BE2C (cell line): Measurements from ENCODE around the gene SEBOX.

Experiments used
- DNase-seq: peaks from one replicate; pipeline ENCODE4 v3.0.0-alpha.2; 2020
- H3K27me3 ChIP-seq: fragments of 250-450 bp; sonication (Bioruptor Pico); 2 replicates; pipeline ENCODE4 v1.5.1; 2020; ENCODE audit warnings: mild to moderate bottlenecking
- H3K36me3 ChIP-seq: fragments of 250-450 bp; sonication (Bioruptor Pico); 2 replicates; pipeline ENCODE4 v1.5.1; 2020; ENCODE audit warnings: mild to moderate bottlenecking
- H3K4me1 ChIP-seq: fragments of 250-450 bp; sonication (Bioruptor Pico); 2 replicates; pipeline ENCODE4 v1.5.1; 2020
- H3K4me3 ChIP-seq: 2 replicates; pipeline ENCODE4 v1.5.1; 2011; ENCODE audit warnings: low read depth, low read length
- H3K9me3 ChIP-seq: fragments of 250-450 bp; sonication (Bioruptor Pico); 2 replicates; pipeline ENCODE4 v1.5.1; 2020
- TF ChIP-seq, protein P1 (sequence below): IDR thresholded peaks from 2 replicates; pipeline ENCODE4 v1.5.1; 2012; ENCODE audit warnings: mild to moderate bottlenecking, low read depth, low read length

The SEBOX gene

DNA sequence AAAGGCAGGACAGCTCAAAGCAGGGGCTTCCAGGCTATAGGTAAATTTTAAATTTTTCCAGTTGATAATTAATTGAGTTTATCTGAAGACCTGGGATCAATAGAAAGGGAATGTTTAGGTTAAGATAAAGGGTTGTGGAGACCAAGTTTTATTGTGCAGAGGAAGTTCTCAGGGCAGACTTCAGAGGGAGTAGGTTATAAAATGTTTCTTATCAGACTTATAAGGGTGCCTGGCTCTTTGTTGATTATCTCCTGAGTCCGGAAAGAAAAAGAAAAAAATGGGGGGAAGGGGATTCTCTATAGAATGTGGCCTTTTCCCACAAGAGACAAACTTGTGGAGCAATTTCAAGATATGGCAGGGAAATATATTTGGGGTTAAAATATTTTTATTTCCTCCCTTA is 25.1 kb upstream of the SEBOX start:
- no peaks in the 10 kb centered on the region for H3K27me3 ChIP-seq
- H3K36me3 ChIP-seq, result peaks cover 10% of the 10 kb centered on the region
- no peak for DNase-seq
- H3K4me1 ChIP-seq, result no peaks in the 10 kb centered on the region
- H3K9me3 ChIP-seq, result no peaks in the 10 kb centered on the region
- H3K4me3 ChIP-seq, result no peak overlapping the region
- TF ChIP-seq, protein P1, sequence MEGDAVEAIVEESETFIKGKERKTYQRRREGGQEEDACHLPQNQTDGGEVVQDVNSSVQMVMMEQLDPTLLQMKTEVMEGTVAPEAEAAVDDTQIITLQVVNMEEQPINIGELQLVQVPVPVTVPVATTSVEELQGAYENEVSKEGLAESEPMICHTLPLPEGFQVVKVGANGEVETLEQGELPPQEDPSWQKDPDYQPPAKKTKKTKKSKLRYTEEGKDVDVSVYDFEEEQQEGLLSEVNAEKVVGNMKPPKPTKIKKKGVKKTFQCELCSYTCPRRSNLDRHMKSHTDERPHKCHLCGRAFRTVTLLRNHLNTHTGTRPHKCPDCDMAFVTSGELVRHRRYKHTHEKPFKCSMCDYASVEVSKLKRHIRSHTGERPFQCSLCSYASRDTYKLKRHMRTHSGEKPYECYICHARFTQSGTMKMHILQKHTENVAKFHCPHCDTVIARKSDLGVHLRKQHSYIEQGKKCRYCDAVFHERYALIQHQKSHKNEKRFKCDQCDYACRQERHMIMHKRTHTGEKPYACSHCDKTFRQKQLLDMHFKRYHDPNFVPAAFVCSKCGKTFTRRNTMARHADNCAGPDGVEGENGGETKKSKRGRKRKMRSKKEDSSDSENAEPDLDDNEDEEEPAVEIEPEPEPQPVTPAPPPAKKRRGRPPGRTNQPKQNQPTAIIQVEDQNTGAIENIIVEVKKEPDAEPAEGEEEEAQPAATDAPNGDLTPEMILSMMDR, result no peak

DNA sequence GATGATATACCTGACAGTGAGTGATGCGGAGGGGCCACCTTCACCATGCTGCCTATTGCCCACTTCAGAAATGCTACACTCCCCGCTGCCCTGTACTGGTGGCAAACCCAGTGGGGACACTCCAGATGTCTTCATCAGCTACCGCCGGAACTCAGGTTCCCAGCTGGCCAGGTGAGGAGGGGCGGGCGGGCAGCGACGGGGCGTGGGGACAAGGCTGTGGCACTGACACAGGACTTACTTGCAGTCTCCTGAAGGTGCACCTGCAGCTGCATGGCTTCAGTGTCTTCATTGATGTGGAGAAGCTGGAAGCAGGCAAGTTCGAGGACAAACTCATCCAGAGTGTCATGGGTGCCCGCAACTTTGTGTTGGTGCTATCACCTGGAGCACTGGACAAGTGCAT is 23.1 kb upstream of the SEBOX start:
- no peak for DNase-seq
- H3K36me3 ChIP-seq, result peaks cover 13% of the 10 kb centered on the region
- no peaks in the 10 kb centered on the region for H3K4me1 ChIP-seq
- no peak overlapping the region for H3K4me3 ChIP-seq
- no peaks in the 10 kb centered on the region for H3K27me3 ChIP-seq
- TF ChIP-seq, protein P1, result no peak
- no peaks in the 10 kb centered on the region for H3K9me3 ChIP-seq

DNA sequence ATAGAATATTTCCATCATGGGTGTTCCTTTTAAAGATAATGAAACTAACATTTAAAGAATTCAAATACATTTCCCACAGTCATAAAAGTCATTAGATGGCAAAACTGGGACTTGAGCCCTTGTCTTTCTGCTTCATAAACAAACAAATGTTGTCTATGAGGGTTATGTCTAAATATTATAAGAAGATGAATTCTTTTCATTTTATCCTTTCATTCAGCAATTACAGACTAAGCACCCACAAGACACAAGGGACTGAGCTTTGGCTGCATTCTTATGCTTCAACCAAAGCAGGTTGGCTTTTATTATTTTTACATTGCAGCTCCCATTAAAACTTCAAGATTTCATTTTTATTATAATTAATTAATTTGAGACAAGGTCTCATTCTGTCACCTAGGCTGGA is 21.4 kb upstream of the SEBOX start:
- H3K36me3 ChIP-seq, result peaks cover 13% of the 10 kb centered on the region
- no peak for DNase-seq
- no peaks in the 10 kb centered on the region for H3K9me3 ChIP-seq
- TF ChIP-seq, protein P1, result no peak
- H3K4me3 ChIP-seq, result no peak overlapping the region
- no peaks in the 10 kb centered on the region for H3K4me1 ChIP-seq
- H3K27me3 ChIP-seq, result no peaks in the 10 kb centered on the region

GRCh38 chr17:28385406-28385805 is 20.4 kb upstream of the SEBOX start:
- no peak for DNase-seq
- Histone ChIP-seq H3K4me3 (no peak overlapping the region), H3K36me3 (peaks cover 13% of the 10 kb centered on the region), H3K27me3 (no peaks in the 10 kb centered on the region), H3K9me3 (no peaks in the 10 kb centered on the region), H3K4me1 (no peaks in the 10 kb centered on the region; the same call in 1 of the 2 replicates)
- TF ChIP-seq, protein P1, result no peak

DNA sequence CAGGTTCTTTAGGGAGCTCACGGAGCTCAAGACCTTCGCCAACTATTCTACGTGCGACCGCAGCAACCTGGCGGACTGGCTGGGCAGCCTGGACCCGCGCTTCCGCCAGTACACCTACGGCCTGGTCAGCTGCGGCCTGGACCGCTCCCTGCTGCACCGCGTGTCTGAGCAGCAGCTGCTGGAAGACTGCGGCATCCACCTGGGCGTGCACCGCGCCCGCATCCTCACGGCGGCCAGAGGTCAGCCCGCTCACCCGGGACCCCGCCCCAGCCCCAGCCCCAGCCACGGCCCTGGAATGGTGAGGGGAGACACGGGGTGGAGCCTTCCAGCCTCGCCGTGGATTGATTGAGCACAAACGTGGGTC is 20.0 kb upstream of the SEBOX start:
- Histone ChIP-seq H3K9me3 (no peaks in the 10 kb centered on the region), H3K4me1 (peaks cover 3% of the 10 kb centered on the region), H3K4me3 (no peak overlapping the region), H3K36me3 (peaks cover 13% of the 10 kb centered on the region), H3K27me3 (no peaks in the 10 kb centered on the region)
- TF ChIP-seq, protein P1, result no peak
- DNase-seq, result no peak

DNA sequence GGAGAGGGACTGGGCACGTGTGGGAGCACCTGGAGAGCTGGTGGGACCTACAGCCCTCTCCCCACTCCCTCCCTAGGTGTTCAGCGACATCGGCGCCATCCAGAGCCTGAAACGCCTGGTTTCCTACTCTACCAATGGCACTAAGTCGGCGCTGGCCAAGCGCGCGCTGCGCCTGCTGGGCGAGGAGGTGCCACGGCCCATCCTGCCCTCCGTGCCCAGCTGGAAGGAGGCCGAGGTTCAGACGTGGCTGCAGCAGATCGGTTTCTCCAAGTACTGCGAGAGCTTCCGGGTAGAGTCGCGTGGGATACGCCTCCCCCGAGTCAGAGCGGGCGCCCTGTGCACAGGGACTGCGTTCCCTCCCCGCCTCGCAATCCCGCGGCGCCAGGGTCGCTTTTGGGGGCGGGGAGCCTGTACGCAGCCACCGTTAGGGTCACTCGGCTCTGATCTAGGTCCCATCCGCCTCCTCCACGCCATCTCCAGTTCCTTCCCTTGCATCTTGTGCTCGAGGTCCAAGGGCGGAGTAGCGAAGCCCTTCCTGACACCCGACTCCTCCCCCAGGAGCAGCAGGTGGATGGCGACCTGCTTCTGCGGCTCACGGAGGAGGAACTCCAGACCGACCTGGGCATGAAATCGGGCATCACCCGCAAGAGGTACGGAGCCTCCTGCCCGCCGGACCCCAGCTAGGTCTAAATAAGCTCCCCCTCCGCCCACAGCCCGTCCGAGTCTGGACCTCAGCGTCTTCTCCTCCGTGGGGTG is 19.5 kb upstream of the SEBOX start:
- peaks cover 3% of the 10 kb centered on the region for H3K4me1 ChIP-seq
- H3K27me3 ChIP-seq, result no peaks in the 10 kb centered on the region
- no peaks in the 10 kb centered on the region for H3K9me3 ChIP-seq
- H3K4me3 ChIP-seq, result no peak overlapping the region
- DNase-seq, result no peak
- H3K36me3 ChIP-seq, result peaks cover 9% of the 10 kb centered on the region
- TF ChIP-seq, protein P1, result no peak
